K562 (cell line): Measurements from ENCODE around the gene CCDC9B. TPM values are rescaled to one million over a fixed set of nuclear protein-coding genes. Genes with fewer than 3 reads are reported as not detected.

Experiments used
- ETS2 ChIP-seq: IDR thresholded peaks from 2 replicates; pipeline ENCODE4 v1.6.1; 2016; ENCODE audit warnings: borderline replicate concordance, missing genetic modification characterization, mild to moderate bottlenecking, moderate library complexity, missing compliant biosample characterization; ENCODE audit not compliant: poor library complexity, severe bottlenecking
- L3MBTL2 ChIP-seq: fragments of 450-650 bp; IDR thresholded peaks from 2 replicates; pipeline ENCODE4 v1.6.1; 2016; ENCODE audit warnings: mild to moderate bottlenecking, moderate library complexity
- MXI1 ChIP-seq: IDR thresholded peaks from 2 replicates; pipeline ENCODE4 v1.6.1; 2011; ENCODE audit warnings: low read depth, mild to moderate bottlenecking, improper control_type of control experiment, low read length
- NR1H2 ChIP-seq: sonication (generic); formaldehyde crosslinking; IDR thresholded peaks from 2 replicates; pipeline ENCODE4 v1.4.0; 2020; ENCODE audit warnings: mild to moderate bottlenecking, missing genetic modification reagents
- POLR3A ChIP-seq: IDR thresholded peaks from 2 replicates; pipeline ENCODE4 v1.6.1; 2011; ENCODE audit warnings: borderline replicate concordance, mild to moderate bottlenecking, moderate library complexity; ENCODE audit not compliant: insufficient read length, insufficient read depth; ENCODE audit errors: extremely low read depth
- RBM34 ChIP-seq: fragments of 200-400 bp; formaldehyde crosslinking; IDR thresholded peaks from 2 replicates; pipeline ENCODE4 v1.6.1; 2018; ENCODE audit warnings: low read length, borderline replicate concordance; ENCODE audit not compliant: insufficient read depth
- STAG1 ChIP-seq: sonication (generic); formaldehyde crosslinking; IDR thresholded peaks from 2 replicates; pipeline ENCODE4 v1.5.0; 2020; ENCODE audit warnings: missing genetic modification reagents, borderline replicate concordance
- ZBTB17 ChIP-seq: fragments of 450-650 bp; formaldehyde crosslinking; IDR thresholded peaks from 2 replicates; pipeline ENCODE4 v1.4.0; 2020; ENCODE audit warnings: mild to moderate bottlenecking
- ZNF184 ChIP-seq: sonication (generic); formaldehyde crosslinking; IDR thresholded peaks from 2 replicates; pipeline ENCODE4 v1.5.0; 2020; ENCODE audit warnings: missing genetic modification reagents
- ZNF311 ChIP-seq: fragments of 250-450 bp; sonication (Bioruptor Pico); IDR thresholded peaks from 2 replicates; pipeline ENCODE4 v1.4.0; 2020; ENCODE audit warnings: mild to moderate bottlenecking, moderate library complexity
- ZNF511 ChIP-seq: sonication (generic); formaldehyde crosslinking; IDR thresholded peaks from 2 replicates; pipeline ENCODE4 v1.8.0; 2022; ENCODE audit warnings: mild to moderate bottlenecking, missing genetic modification reagents
- ZZZ3 ChIP-seq: fragments of 450-650 bp; IDR thresholded peaks from 2 replicates; pipeline ENCODE4 v1.6.1; 2016; ENCODE audit warnings: antibody characterized with exemption, mild to moderate bottlenecking, moderate library complexity
- polyA plus RNA-seq, 8 experiments: library from polyadenylated mRNA; depleted of rRNA in 4 of 8; stranded (reverse) in 5 of 8; unstranded in 3 of 8; fragments of >200 nt; fragmentation: Nextera tagmentation in 2 of 8; fragmentation: Illumina TruSeq in 1 of 8; extraction: Ambion mirVana in 2 of 8; extraction: Trizol in 1 of 8; gene quantifications; 2 replicates each; pipeline versions ENCODE4 v1.2.1 to v1.2.3, GENCODE V29; 2011 to 2014; ENCODE audit warnings: inconsistent platforms in 1 of 8, missing spikeins in 1 of 8
- total RNA-seq, 7 experiments: library from RNA; depleted of rRNA in 6 of 7; stranded (reverse); fragments of >200 nt in 6 of 7; fragmentation: Illumina TruSeq in 2 of 7; extraction: Trizol in 2 of 7; gene quantifications; 2 replicates each; pipeline versions ENCODE4 v1.2.1 to v1.2.3, GENCODE V29; 2011 to 2021; ENCODE audit warnings: low replicate concordance in 1 of 7

Gene CCDC9B
- total and polyA plus RNA-seq, 9 of the 15 experiments (the other 6 are each of a cell fraction or from before 2014, with no cell fraction given) = 0.01 to 0.47 (median 0.15) TPM; not detected in 1

DNA sequence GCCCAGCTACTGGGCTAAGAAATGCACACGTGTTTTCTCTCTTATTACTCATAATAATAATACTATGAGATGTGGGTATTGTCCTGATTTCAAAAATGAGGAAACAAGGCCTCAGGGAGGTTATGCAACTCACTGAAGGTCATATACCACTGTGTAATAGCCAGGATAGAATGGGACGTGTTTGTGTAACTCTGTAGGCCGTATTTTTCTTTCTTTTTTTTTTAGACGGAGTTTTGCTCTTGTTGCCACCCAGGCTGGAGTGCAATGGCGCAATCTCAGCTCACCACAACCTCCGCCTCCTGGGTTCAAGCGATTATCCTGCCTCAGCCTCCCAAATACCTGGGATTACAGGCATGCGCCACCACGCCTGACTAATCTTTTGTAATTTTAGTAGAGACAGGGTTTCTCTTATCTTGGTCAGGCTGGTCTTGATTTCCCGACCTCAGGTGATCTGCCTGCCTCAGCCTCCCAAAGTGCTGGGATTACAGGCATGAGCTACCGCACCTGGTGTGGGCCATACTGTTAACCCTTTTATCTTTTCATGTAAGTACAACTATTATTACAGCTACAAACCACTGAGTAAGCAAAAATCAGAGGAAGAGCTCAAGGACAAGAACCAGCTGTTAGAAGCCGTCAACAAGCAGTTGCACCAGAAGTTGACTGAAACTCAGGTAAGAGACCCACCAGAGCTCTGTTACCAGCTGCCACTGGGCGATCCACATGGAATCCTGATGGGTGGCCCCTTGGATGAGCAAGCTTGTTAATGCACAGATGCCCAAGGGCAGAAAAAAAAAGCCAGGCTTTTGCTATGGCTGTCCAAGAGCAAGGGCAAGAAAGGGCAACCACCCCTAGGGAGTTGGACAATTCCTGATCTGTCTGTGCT lies 48.4 kb upstream of the CCDC9B start (continued):
- TF ChIP-seq ETS2 (tag) (no peak), ZBTB17 (CRISPR knock-in tag) (no peak), ZNF311 (CRISPR knock-in tag) (no peak), NR1H2 (CRISPR knock-in tag) (no peak), ZNF511 (no peak), L3MBTL2 (no peak), STAG1 (CRISPR knock-in tag) (no peak), ZZZ3 (no peak), MXI1 (no peak), RBM34 (no peak), ZNF184 (CRISPR knock-in tag) (no peak), POLR3A (no peak)
